ENCODE results near the gene SH3GLB2.
A peak's percentile ranks its signal among the peaks of the same experiment; 100 is the strongest.

Gene SH3GLB2

DNA sequence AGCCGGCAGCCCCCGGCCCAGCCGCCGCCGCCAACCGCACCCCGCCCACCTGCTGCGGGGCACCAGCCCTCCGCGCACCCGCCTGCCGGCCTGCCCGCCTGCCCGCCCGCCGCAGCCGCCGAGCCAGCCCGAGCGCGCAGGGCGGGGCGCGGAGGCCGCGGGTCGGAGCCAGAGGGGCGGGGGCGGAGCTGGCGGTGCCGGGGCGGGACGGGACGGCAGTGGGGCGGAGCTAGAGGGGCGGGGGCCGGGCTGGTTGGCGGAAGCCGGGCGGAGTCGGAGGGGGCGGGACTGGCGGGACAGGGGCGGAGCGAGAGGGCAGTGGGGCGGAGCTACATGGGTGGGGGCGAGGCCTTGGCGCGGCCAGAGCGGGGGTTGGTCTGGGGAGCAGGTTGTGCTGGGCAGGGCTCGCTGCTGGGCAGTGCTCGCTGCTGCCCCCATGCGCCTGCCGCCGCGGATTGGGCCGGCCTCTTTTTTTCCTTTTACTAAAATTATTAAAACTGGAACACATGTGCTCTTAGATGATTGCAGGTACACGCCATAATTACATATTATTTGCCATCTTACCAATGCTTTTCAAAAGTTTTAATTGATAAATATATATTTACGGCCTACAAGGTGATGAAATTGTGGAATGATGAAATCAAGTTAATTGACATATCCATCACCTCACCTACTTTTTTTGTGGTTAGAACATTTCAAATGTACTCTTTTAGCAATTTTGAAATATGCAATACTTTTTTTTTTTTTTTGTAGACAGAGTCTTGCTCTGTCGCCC, at the start of gene SH3GLB2:
SH3GLB2 (minus strand) TSS at position 140 of the 775 bp plus-strand sequence. CDS start 177 bp downstream, outside the sequence.
- peak; percentile 94 to 97 for DNase-seq

DNA sequence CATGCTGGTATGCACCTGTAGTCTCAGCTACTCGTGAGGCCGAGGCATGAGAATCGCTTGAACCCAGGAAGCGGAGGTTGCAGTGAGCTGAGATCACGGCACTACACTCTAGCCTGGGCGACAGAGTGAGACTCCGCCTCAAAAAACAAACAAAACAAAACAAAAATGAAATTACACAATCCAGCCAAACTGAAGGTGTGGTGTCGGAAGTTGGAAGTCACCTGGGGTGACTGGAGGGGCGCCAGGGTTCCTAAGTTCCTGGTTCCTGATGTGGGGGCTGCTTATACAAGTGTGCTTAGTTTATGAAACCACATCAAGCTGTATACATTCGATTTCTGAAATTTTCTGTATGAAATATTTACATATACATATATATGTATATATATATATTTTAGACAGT, 49.1 kb upstream of the SH3GLB2 start:
- no peak for DNase-seq

DNA sequence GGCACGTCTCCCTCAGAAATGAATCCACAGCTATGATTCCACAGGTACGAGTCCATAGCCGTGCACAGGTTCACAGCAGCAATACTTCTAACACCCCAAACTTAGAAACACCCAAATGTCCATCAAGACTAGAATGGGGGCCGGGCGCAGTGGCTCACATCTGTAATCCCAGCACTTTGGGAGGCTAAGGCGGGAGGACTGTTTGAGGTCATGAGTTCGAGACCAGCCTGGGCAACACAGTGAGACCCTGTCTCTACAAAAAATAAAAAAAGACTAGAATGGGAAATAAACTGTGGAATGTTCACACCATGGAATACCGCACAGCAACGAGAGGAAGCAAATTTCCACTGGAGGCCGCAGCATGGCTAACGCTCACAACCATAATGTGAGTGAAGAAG, 48.5 kb upstream of the SH3GLB2 start:
- DNase-seq, result no peak

DNA sequence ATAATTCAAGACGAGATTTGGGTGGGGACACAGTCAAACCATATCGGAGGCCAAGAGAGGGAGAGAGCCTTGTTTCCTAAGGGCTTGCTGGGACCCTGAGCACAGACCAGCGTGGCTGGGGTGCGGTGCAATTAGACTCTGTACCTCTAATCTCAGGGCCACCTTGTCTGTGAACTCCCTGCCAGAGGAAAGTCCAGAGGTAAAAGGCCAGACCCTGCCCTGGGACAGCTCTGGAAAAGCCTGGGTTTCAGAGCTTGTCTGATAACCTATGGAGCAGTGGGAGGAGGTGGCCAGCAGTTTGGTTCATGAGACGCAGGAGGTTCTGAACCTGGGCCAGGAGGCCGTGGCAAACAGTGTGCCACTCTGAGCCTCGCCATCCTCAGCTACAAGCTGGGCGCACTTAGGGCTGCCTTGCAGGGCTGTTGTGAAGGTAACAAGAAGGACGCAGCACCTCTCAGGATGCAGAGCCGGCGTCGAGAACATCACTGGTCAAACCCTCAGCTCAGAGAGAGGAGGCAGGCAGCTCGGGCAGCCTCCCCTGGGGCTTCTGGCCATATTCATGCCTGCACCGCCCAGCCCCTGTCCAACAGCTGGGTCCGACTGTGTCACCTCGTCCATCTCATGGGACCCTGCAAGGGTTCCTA, 48.0 kb upstream of the SH3GLB2 start:
- no peak for DNase-seq

DNA sequence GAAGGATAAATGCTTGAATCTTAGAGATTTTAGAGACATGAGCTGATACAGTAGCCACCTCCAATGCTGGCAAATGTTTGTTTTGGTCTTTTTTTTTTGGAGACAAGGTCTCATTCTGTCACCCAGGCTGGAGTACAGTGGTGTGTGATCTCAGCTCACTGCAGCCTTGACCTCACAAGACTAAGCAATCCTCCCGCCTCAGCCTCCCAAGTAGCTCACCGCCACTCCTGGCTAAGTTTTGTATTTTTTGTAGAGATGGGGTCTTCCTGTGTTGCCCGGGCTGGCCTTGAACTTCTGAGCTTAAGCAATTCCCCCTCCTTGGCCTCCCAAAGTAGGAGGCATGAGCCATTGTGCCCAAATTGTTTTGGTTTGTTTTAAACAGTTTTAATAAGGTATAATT, 46.0 kb upstream of the SH3GLB2 start:
- DNase-seq, result no peak

DNA sequence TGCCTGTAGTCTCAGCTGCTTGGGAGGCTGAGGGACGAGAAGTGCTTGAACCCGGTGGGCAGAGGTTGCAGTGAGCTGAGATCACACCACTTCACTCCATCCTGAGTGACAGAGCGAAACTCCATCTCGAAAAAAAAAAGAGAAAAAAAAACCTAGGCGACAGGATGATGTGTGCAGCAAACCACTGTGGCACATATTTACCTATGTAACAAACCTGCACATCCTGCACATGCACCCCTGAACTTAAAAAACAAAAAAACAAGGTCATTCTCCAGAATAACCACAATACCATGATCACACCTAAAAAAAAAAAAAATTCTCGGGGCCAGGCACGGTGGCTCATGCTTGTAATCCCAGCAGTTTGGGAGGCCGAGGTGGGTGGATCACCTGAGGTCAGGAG, 45.3 kb upstream of the SH3GLB2 start:
- no peak for DNase-seq

DNA sequence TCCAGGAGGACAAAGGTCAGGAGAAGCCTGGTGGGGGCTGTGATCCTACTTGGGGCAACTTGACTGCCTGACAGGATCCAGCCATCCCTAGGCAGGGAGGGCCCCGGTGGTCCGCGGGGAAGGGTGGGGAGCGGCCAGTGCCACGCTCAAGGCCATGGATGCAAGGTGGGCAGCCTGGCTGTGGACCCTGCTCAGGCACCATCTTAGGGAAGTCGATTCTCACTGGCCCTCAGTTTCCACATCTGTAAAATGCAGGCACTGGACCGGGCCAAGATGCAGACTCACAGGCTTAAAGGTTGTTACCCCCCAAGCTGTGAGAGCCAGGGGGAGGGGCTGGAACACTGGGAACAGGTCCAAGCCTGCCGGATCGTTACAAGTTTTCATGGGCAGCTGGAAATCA, 44.0 kb upstream of the SH3GLB2 start:
- no peak for DNase-seq

DNA sequence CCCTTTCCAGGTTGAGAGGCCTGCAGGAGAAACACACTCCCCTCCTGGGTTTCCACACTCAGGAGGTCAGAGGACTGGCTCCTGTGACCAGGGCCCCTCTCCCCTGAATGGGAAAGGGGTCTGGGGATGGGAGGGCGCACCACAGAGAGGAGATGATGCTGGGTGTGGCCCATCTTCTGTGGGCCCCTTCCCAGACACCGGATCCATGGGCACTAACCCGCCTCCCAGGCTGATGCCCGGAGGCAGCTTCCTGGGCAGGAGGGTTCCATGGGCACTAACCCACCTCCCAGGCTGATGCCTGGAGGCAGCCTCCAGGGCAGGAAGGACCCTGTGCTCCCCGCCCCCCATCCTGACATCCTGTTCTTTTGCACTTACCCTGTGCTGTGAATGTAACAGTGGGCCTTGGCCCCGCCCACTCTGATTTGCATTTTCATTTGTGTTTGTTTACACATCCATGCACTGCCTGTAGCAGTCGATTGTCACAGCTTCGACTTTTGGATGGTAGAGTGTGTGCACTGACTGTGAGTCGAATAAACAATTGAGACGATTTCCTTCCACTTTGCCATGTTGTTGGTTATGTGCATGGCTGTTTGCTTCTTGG, 43.5 kb upstream of the SH3GLB2 start:
- DNase-seq, result peak in 1 of 2 donors; percentile 18

DNA sequence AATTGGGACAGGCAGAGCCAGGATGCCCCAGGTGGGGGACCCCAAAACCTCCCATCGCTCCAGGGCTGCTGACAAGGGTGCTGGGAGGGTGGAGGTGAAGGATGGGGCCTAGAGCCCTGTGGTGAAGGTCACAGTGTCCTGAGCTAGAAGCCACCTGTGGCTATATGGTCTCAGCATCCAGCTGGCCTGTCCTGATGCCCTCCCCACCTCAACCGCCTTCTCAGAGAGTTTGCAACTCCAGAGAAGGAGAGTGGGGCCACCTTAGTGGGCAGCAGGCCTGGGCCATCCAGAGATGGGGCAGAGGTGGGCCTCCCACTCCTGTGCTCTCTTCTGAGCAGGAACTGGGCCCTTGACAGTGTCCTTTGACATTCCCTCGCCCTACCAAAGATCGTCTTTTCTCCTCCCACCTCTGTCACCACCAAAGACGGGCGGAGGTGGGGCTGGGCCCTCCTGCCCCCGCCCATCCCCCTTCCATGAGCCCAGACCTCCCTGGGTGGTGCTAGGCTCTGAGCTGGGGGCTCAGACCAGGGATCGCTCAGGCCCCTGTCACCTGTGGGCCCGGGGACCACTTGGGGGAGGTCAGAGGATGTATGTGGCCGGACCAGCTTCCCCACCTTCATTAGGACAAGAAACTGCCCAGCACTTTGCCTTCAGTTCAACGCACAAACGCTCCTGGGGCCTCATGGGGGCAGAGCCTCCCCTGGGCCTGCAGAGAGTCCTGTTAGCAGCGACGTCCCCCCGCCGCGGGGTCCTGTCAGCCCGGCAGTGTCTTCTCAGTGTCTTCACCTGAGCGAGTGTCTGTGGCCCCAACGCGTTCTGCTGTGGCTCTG, 42.8 kb upstream of the SH3GLB2 start:
- no peak for DNase-seq

DNA sequence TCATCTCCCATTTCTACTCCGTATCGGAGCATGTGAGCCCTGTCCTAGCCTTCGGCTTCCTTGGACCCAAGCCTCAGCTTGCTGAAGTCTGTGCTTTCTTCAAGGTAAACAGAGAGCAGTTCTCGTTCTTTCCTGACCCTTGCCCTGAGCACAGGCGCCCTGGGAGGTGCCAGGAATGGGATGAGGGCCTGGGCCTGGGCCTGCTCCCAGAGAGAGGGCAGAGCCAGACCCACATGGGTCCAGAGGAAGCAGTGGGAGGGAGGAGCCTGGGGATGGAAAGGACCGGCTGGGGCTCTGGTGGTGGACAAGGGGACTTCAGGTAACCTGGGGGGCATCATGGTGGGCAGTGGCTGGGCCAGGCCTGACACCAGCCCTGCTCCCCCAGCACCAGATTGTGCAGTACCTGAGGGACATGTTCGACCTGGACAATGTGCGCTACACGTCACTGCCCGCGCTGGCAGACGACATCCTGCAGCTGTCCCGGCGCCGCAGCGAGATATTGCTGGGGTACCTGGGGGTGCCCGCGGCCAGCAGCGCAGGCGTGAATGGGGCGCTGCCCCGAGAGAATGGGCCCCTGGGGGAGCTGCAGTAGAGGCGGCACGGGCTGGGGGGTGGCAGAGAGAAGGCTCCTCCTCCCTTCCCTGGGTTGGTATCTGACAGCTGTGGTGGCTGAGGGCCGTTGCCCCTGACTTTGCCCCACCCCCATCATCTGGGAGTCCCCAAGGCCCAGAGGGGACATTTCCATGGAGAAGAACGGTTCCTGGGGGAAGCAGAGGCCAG, 41.9 kb upstream of the SH3GLB2 start:
- DNase-seq, result no peak

DNA sequence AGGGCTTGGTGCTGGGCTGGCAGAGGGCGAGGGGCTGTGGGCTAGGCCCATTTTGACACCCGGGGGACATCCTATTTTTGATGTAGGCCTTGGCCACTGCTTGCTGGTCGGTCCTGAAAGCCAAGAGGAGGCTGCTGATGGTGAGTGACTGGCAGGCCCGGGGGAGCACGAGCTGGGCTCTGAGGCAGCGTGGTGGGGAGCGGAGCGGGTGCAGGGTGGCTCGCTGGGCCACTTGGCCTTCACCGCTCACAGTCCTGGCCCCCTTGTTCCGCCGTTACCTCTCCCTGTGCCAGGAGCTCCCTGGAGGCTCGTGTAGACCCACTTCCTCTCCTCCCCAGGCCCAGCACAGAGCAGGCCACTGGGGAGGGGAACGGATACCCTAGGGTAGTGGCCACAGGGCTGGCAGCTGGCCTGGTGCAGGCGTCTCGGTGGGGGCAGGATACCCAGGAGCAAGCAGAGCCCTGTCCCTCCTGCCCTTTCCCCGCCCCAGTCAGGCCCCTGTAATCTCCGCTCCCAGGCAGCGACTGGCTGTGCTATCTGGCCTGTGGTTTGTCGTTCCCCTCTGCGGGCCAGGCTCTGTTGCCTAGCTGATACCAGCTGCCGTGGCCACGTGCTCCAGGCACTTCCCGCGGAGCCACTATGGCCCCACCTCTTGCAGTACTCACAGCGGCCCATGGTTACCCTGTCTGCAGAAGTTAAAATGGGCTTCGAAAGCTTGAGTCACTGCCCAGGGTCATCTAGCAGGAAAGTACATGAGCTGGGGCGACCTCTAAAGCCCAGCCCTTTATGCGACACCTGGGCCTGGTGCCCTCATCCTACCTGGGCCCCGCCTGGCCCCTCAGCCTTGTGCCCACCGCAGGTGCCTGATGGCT, 41.1 kb upstream of the SH3GLB2 start:
- peak; percentile 53 to 57 for DNase-seq

DNA sequence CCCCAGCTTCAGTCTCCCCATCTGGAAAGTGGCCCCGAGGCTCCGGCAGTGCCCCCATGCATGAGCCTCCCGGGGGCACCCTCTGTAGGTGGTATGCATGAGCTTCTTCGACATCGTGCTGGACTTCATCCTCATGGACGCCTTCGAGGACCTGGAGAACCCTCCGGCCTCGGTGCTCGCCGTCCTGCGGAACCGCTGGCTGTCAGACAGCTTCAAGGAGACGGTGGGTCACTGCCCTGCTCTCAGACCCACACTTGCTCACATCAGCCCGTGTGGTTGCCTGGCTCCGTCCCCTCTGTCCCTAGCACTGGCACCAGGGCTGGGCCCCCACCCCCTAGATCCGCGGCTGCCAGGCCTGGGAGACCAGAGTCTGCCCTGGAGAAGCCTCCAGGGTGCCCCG, 40.0 kb upstream of the SH3GLB2 start:
- no peak for DNase-seq

DNA sequence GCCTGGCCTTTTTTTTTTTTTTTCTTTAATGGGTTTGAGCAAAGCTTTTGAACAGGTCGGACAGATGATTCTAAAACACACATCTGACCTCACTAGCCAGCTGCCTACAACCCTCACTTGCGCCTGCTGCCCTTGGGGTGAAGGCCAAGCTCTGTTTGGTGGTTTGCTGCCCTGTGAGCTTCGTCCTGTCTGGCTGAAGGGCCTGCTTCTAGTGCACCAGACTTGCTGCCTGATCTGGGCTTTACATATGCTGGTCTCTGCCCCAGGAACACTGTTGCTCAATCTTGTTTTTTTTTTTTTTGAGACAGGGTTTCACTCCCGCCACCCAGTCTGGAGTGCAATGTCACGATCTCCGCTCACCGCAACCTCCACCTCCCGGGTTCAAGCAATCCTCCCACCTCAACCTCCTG, 36.4 kb upstream of the SH3GLB2 start:
- no peak for DNase-seq

DNA sequence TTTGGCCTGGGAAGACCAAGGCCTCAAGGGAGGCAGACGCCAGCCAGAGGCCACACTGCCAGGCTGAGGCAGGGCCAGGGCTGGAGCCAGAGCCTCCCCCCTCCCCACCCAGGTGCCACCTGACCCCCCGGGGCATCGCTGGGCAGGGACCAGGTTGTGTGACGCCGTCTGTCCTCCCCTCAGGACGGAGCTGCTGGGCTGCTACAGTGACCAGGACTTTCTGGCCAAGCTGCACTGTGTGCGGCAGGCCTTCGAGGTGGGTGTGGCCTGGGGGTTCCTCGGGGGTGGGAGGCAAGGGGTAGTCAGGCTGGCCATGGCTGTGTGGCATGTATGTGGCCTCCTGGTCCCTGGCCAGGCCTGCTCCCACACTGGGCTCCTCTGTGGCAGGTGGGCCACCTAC, 34.9 kb upstream of the SH3GLB2 start:
- no peak for DNase-seq

DNA sequence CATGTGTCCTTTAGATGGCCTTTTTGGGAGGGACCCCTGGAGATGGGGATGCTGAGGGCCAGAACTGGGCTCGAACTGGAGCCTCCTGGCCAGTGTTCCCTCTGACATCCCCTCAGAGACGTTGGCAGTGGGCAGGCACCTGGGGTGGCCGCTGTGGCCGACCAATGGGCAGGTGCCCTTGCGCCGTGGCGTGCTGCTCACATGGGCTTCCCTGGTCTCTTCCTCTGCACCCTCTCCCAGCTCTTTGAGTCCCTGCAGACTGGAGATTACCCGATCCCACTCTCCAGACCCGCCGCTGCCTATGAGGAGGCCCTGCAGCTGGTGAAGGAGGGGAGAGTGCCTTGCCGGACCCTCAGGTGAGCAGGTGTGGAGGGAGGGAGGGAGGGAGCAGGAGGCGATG, 32.9 kb upstream of the SH3GLB2 start:
- DNase-seq, result no peak

DNA sequence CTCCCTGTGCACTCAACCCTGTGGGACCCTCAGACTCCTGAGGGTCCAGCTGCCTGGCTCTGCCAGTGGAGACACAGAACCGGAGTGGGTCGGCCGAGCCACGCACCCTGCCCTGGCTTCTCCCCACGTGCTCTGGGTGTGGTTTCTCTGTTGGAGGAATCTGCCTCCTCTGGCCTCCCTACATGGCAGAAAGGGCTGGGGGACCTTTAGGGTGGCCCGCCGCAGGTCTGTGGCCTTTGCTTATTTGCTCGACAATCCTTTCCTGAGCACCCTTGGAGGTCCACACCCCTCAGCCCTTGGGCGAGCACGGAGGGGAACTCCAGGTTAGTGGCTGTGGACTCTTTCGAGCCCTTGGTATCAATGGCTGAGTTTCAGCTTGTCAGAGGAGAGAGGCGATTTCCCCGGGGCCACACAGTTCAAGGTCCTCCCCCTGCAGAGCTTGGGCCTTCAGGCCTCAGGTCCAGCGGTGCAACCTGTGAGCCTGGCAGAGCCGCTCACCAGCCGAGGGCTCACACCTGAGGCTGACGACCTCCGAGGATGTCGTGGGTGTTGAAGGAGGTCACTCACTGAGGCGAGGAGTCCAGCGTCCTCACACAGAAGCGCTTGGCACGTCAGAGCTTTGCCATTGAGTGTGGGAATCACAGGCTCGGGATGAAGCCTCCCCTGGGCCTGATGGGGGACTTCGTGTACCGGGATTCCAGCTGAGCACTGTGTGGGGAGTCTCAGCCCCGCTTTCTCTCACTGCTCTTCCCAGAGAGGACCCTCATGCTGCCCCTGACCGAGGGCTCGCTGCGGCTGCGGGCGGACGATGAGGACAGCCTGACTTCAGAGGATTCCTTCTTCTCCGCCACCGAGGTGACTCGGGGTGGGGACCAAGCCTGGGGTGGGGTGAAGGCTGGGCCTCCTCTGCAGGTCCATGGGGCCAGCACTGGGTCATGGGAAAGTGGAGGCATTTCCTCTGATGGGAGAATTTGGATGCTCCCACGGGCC, 32.0 kb upstream of the SH3GLB2 start:
- no peak for DNase-seq

DNA sequence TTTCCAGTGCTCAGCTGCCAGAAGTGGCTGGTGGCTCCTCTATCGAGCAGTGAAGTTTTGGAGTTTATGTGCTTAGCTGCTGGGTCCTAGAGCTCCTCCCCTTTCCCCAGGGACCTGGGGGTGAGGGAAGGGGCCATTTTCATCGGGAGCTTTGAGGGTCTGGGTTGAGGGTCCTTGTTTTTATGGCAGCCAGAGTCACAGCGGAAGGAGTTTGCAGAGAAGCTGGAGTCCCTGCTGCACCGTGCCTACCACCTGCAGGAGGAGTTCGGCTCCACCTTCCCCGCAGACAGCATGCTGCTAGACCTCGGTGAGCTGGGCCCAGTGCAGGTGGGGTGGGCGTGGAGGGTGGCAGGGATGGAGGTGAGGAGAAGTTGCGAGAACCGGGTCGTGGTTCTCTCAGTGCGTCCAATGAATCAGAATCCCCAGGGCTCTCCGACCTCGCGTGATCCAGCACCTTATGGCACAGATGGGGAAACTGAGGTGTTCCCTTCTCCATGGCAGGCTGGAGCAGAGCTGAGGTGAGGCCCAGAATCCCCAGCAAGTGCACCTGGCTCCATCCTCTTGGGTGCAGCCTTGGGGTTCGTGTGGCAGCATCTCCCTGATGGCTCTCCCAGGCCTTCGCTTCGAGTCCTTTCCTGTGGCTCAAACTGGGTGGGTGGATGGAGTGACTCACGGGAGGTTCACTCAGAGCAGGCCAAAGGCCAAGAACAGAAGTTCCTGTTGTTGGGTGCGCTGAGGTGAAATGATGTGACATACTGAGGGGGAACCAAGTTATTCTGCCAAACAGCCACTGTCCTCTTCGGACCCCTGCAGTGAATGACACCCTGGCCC, 31.0 kb upstream of the SH3GLB2 start:
- DNase-seq, result no peak

DNA sequence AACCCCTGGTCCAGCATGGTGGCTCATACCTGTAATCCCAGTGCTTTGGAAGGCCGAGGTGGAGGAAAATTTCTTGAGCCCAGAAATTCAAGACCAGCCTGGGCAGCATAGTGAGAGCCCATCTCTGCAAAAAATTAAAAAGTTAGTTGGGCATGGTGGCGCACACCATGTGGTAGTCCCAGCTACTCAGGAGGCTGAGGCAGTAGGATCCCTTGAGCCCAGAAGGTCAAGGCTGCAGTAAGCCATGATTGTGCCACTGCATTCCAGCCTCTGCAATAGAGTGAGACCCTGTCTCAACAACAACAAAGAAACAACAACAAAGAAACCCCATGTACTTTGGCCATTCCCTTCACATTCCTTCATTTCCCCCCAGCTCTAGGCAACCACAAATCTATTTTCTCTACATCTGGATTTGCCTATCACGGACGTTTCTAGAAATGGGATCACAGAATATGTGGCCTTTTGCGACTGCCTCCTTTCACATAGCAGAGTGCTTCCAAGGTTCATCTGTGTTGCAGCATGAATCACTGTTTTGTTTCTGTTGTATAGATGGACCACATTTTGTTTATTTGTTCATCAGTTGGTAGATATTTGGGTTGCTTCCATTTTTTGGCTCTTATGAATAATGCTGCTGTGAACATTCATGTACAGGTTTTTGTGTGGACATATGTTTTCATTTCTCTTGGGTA, 26.2 kb upstream of the SH3GLB2 start:
- no peak for DNase-seq

DNA sequence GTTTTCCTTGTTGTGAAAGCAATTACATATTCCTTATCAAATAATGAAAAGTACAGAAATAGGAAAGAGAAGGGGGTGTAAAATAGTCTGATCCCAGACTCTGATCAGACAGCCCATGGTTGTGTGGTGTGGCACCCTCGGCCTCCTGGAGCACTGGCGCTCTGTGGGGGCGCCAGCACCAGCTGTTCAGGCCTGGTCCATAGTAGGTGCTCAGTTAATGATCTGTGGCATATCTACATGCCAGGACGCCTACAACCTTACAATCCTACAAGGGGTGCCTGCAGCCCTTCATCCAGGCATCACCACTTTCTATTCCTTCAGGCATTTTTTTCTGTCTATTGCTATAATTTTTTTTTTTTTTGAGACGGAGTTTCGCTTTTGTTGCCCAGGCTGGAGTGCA, 24.9 kb upstream of the SH3GLB2 start:
- DNase-seq, result no peak
